ENCODE measurements around the gene SNX12.

SNX12 gene

DNA sequence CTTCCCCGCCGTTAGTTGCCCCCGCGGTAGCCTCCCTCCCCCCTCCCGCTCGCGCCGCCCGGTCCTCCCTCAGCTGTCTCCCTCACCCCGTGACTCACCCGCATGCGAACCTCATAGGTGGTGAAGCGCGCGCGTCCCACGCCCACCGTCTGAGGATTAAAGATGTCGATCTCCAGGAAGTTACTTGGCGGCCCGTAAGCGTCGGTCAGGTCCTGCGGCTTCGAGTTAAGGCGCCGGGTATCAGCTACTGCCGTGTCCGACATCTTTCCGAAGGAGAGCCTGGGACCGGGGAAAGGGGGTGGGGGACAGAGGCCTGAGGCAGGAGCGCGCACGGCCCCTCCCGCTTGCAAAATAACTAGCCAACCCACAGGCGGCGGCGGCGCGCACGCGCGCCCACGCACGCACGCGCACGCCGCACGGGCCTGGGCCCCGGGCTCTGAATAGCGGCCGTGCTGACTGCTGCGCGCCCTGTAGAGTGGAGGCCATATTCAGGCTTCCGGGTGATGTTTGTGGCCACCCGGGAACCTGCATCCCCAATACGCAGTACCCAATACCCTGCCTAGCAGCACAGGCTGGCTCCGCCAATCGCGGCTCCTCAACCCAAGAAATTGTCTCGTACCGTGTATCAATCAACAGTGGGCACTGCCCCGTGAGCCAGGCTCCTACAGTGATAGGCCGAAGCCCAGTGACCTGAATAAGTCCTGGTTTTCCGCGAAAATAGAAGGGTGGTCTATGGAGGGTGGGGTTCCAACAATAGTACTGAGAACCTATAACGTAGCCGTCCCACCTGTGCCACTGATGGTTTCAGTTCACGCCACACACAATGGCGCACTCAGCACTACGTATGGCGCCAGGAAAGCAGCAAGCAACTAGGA, at the start of gene SNX12:
Gene SNX12, minus strand, starts transcription at position 291 of the 875 bp plus-strand sequence. Its CDS starts 28 bp downstream, at position 263.
- peak; percentile 89 for DNase-seq (ENCODE audit: low spot score)

DNA sequence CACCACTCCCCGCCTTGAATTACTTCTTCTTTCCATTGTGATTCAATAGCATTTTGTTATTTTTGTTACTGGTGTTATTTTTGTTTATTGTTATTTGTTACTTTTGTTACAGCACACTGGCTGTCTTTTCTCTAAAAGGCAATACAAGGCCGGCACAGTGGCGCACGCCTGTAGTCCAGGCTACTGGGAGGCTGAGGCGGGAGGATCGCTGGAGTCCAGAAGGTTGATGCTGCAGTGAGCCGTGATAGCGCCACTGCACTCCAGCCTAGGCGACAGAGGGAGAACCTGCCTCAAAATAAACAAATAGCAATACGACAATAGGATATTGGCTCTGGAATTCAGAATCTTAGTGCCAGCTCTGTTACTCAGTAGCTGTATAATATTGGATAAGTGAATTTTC, 49.2 kb upstream of the SNX12 start:
- DNase-seq (ENCODE audit: low spot score): no peak

DNA sequence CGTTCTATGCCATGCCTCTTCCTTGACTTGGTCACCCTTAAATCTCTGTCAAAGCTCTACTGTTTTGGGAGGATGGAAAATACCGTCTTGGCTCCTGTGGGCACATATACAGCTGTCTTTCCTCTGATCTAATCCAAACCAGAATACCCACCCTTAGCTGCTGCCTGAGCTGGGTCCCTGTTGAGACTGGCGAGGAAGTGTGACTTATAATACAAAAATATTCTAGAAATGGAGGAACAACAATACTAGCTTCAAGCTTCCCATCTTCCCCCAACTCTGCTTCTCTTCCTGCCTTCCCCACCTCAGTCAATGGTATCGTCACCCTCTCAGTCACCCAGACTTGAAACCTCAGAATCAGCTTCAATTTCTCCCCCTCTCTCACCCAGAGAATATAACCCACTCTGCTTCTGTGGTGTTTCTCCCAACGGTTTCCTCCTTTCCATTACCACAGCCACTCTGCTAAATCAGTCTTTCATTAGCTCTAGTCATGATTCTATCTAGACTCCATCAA, 43.8 kb upstream of the SNX12 start:
- DNase-seq (ENCODE audit: low spot score): no peak

DNA sequence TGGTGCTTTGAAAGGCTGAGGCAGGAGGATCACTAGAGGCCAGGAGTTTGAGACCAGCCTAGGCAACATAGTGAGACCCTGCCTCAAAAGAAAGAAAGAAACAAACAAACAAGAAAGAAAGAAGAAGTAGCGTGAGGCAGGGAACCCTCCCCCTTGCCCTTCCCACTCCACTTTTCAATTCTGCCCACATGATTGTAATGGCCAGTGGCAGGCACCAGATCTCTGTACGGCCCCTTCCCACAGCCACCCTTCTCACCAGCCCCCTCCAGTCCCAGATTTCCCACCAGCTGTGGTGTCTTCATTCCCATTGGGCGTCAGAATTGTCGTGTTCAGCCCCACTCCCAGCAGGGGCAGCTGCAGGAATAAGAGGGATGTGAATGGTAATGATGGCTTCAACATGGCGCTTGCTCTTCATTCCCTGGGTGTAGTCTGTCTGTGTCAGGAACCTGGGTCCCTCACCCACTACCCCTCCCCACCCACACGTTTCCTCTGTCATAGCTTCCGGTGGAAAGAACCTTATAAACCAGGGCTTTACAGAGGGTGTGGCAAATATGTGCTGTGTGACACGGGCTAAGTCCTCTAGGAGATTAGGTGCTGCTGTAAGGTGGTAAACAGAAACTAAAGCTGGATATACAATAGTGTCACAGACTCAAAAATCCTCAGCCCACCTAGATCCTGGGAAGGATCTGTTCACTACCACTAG, 43.2 kb upstream of the SNX12 start, which contains the start of gene IL2RG:
Gene IL2RG, minus strand, starts transcription at position 437 of the 703 bp plus-strand sequence. Its CDS starts 38 bp downstream, at position 399.
- DNase-seq (ENCODE audit: low spot score): no peak

DNA sequence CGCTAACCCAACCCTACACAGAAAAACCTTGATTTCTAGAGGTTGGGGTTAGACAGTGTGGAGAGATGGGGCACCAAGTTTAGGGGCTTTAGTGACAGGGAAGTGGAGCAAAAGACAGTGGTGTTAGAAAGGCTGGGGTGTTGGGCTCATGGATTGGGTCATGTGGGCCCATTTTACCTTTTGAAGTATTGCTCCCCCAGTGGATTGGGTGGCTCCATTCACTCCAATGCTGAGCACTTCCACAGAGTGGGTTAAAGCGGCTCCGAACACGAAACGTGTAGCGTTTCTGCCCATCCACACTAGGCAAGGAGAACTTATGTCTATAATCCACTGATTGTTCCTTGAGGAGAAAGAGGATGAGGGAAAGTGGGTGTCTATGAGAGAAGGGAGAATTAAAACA, 40.9 kb upstream of the SNX12 start:
- no peak for DNase-seq (ENCODE audit: low spot score)

DNA sequence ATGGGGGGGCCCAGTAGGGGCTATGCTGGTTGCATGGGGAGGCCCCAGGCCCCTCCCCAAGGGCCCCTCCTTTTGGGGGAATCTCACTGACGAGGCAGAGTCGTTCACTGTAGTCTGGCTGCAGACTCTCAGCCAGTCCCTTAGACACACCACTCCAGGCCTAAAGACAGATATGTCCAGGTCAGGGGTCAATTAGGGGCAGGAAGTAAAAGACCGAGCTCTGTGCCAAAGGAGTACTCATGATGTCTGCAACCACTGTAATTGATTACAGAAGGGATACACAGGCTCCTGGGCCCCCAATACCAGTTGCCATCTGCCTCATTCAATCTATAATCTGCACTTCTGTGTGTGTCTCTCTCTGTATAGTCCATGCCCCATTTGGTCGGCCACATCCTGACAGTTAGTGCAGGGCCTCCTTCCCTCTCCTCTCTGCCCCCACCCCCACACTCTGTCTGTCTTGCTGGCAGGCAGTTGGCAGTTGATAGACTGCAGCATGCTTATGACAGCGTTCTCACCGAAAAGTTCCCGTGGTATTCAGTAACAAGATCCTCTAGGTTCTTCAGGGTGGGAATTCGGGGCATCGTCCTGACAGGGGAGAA, 39.7 kb upstream of the SNX12 start:
- no peak for DNase-seq (ENCODE audit: low spot score)

DNA sequence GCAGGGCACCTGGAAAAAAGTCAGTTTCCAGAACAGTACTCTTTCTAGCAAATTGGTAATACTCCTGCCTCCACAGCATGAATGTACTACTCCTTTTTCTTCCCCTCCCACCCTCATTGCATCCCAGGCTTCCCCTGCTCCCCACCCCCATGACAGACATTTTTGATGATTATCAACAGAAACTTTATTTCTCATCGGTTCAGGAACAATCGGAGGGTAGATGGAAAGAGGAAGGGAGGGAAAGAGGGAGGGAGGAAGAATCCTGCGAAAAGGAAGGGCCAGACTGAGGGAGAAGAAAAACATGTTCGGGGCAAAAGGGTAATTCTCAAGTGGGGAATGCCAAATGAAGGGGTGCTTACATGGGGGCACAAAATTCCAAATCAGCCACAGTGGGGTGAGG, 39.1 kb upstream of the SNX12 start:
- no peak for DNase-seq (ENCODE audit: low spot score)

DNA sequence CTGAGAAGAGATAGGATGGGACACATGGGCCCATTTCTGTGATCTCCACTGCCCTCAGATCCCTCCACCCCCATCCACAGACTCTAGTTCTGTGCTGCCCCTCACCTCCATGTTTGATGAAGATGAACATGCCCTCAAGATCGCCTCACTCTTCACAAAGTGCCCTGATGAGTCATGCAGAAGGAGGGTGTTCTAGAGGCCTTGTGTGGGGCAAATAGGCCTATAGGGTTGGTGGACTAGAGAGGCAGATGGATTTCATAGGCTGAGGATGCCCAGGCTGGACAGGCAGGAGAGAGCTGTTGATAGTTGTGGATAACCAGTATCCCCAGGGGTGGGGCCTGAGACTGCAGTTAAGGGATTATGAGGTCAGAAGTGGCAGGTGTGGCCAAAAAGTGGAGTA, 38.3 kb upstream of the SNX12 start, which contains the start of gene CXorf65:
Gene CXorf65, minus strand, starts transcription at position 314 of the 400 bp plus-strand sequence. Its CDS starts 184 bp downstream, at position 130.
- DNase-seq (ENCODE audit: low spot score): no peak

DNA sequence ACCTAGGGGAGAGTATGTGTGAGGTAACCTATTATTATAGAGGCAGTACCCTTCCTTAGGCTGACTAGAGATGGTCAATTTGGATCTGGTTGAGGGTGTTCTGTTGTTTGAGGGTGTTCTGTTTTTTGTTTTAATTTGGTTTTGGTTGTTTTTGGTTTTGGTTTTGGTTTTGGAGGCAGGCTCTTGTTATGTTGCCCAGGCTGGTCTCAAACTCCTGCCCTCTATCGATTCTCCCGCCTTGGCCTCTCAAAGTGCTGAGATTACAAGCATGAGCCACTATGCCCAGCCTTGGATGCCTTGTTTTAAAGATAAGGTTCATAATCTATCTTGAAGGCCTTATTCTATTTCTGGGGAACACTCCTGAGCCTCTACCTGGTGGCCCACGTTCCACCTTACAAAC, 37.5 kb upstream of the SNX12 start:
- no peak for DNase-seq (ENCODE audit: low spot score)

DNA sequence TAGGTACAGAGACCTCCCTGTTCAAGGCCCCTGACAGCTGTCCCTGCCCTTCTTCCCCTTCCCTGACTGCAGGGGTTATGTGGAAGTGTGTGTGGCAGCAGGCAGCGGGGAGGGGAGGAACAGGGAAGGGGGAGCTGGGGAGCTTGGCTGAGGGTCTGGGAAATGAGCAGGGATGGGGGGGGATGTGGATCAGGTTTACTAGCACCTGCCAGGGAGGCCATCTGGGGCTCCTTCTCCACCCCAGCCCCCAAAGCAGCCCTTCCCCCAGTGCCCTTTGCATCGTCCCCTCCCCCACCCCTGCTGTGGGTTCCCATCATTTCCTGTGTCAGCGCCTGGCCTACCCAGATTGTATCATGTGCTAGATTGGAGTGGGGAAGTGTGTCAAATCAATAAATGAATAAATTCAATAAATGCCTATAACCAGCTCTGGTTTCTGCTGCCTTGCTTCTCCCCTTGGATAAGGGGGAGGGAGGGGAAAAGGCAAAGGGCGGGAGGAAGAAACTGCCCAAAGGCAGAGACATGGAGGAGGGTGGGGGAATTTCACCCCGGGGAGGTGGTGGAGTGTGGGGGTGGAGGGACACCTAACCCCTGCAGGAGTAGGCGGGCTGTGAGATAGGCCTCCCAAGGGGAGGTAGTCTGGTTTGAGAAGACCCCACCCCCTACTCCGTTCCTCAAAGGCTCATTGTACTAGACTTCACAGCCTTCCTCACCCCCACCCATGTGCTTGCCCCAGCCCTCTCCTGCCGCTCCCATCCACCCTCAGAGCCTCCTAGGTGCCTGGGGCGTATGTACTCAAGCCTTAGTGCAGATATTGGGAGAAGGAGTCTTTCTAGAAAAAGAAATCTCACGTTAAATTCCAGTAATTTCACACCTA, 35.2 kb upstream of the SNX12 start:
- peak; percentile 81 for DNase-seq (ENCODE audit: low spot score)

DNA sequence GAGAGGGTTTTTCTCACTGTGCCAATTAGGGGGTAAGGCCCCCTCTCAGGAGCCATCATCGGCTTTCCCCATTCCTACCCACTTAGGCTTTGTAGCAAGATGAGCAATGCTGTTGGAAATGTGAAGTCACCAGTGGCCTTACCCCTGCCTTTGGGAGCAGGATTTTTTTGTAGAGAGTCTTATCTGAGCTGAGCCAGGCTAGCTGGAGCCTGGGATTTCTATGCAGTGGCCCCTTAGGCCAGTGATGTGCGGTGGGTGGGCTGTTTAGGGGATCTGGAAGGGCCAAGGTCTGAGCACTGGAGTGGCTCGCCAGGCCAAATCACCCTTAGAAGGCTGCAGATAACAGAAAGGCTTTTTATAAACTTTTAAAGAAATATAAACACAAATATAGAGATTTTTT, 34.2 kb upstream of the SNX12 start:
- no peak for DNase-seq (ENCODE audit: low spot score)

DNA sequence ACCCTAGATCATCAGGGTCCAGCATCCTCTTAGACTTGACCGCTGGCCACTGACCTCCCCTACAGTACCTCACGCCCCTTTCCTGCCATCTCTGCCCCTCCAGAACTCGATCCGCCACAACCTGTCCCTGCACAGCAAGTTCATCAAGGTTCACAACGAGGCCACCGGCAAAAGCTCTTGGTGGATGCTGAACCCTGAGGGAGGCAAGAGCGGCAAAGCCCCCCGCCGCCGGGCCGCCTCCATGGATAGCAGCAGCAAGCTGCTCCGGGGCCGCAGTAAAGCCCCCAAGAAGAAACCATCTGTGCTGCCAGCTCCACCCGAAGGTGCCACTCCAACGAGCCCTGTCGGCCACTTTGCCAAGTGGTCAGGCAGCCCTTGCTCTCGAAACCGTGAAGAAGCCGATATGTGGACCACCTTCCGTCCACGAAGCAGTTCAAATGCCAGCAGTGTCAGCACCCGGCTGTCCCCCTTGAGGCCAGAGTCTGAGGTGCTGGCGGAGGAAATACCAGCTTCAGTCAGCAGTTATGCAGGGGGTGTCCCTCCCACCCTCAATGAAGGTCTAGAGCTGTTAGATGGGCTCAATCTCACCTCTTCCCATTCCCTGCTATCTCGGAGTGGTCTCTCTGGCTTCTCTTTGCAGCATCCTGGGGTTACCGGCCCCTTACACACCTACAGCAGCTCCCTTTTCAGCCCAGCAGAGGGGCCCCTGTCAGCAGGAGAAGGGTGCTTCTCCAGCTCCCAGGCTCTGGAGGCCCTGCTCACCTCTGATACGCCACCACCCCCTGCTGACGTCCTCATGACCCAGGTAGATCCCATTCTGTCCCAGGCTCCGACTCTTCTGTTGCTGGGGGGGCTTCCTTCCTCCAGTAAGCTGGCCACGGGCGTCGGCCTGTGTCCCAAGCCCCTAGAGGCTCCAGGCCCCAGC, 32.7 kb upstream of the SNX12 start:
- no peak for DNase-seq (ENCODE audit: low spot score)

DNA sequence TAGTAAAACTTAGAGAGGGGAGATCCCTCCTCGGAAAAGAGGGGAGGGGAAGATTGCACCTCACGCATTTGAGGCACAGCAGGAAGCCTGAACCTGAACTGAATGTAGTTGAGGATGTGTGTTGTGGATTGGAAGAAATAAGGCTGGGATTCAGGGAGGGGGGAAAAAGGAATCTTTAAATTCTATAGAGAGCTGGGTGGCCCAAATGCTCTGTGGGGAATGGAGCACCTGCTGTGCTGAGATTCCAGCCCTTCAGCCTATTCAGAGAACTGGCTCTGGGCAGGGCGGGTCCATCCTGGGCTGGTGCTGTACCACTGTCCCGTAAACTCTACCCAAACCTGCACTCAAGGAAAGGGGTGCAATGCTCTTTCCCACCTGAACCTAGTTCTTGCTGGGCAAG, 31.6 kb upstream of the SNX12 start:
- no peak for DNase-seq (ENCODE audit: low spot score)

DNA sequence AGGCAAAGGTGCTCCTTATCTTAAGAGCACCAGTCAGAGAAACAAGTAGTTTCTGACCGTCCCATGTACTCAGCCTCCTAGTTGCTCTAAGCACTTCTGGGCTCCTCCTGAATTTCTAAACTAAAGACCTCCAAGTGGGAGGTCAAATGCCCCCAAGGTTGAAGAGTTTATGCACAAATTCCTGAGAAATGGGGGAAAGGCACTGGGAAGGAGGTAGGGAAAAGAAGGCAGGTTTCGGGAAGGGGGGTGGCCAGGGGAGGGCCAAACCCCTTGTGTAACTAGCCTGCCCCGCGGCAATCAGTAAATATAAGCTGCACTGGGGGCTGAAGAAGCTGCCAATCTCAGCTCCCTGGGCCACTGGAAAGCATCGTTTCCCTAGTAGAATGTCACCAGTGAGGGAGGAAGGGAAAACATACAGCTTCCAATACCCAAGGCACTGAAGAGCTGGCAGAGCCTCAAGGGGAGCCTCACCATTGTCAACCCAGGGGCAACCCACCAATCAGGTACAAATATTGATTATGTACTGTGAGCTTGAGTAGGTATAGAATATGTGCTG, 30.9 kb upstream of the SNX12 start:
- no peak for DNase-seq (ENCODE audit: low spot score)

DNA sequence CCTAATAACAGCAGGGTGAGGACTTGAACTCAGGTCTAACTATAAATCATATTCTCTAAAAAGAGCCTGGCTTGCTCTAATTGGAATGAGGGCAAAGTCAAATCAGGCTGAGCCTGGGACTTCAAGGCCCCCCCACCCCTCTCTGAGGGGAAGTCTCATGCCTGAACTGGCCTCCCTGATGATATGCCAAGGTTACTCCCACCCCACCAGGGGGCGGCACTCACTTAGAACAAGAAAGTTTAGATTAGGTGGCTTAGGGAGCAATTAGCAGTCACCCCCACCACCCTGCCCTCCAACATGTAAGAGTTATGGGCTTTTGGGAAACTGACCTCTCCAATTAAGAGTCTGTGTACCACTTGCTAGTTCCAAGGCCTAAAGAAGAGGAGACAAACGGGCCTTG, 30.2 kb upstream of the SNX12 start:
- DNase-seq (ENCODE audit: low spot score): peak; percentile 46

DNA sequence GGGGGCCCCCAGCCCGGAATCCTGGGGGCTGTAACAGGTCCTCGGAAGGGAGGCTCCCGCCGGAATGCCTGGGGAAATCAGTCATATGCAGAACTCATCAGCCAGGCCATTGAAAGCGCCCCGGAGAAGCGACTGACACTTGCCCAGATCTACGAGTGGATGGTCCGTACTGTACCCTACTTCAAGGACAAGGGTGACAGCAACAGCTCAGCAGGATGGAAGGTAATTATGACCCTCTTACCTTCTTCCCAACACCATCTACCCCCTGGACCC, 28.6 kb upstream of the SNX12 start:
- no peak for DNase-seq (ENCODE audit: low spot score)

DNA sequence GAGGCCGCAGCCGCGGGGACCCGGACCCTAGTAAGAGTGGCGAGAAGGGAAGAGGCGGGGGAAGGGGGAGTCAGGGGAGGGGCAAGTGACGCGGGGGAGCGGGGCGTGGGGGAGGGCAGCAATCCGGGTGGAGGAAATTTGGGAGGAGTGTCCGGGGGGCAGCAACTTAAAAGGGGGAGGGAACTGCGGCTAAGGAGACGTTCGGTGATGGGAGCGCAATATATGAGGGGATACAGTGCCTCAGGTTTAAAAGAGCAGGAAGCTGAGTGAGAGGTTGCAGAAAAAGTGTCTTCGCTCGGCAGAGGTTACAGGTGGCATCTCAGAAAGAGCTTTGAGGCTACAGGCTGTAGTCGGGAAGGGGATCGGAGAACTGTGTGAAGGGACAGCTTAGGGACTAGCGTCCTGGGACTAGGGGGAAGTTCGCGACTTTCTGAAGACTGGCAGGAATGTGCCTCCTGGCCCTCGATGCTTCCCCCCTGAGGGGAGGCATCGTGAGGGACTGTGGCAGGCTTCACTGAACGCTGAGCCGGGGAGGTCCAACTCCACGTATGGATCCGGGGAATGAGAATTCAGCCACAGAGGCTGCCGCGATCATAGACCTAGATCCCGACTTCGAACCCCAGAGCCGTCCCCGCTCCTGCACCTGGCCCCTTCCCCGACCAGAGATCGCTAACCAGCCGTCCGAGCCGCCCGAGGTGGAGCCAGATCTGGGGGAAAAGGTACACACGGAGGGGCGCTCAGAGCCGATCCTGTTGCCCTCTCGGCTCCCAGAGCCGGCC, 28.0 kb upstream of the SNX12 start:
- DNase-seq (ENCODE audit: low spot score): no peak

DNA sequence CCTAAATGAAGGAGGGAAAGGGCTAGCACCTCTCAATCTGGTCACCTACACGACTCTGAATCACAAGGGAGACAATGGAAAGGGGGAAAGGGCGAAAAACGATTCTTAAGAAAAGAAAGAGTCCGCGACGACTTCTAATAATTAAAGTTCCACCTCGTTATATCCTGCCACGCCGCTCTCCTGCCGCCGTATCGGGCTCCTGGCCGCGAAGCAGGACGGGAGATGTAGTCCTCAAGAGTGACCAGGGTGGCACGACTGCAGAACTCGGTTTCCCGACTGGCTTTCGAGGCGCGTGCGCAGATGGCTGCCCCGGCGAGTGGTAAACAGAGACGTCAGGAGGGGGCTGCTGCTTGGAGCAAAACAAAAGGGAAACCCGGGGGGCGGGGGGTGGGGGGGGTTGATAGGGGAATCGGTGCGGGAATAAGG, 27.4 kb upstream of the SNX12 start, which contains the start of gene FOXO4:
Gene FOXO4, plus strand, starts transcription at position 297 of the 426 bp plus-strand sequence. CDS start 678 bp downstream, outside the sequence.
- peak; percentile 93 for DNase-seq (ENCODE audit: low spot score)

DNA sequence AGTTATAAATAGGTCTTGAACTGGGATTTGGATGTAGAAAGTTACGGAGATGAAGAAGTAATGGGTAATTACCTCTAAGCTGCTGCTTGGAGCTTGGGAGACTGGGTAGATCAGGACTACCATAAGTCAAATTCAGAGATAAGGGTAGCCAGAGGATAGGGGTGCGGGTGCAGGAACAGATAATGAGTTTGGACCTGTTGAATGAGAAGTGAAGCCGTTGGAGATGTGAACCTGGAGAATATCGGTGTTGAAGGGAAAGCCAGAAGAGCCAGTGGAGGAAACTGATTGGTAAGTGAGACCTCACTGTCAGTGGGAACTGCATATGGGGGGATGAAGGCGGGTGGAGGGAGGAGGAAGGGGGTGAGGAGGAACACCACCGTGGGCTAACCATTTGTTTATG, 26.9 kb upstream of the SNX12 start:
- DNase-seq (ENCODE audit: low spot score): no peak

Measured in COLO829 (cell line).